HuH-7 (cell line): Measurements from ENCODE around the gene TOGARAM2.
"Not testable (repeated sequence)": the region's sequence is repeated elsewhere in the genome, so short reads cannot be mapped to it uniquely, and the experiment has no call there.

Experiments
- DNase-seq: peaks from one replicate; pipeline ENCODE4 v3.0.0; 2011; ENCODE audit warnings: low spot score

Gene TOGARAM2

DNA sequence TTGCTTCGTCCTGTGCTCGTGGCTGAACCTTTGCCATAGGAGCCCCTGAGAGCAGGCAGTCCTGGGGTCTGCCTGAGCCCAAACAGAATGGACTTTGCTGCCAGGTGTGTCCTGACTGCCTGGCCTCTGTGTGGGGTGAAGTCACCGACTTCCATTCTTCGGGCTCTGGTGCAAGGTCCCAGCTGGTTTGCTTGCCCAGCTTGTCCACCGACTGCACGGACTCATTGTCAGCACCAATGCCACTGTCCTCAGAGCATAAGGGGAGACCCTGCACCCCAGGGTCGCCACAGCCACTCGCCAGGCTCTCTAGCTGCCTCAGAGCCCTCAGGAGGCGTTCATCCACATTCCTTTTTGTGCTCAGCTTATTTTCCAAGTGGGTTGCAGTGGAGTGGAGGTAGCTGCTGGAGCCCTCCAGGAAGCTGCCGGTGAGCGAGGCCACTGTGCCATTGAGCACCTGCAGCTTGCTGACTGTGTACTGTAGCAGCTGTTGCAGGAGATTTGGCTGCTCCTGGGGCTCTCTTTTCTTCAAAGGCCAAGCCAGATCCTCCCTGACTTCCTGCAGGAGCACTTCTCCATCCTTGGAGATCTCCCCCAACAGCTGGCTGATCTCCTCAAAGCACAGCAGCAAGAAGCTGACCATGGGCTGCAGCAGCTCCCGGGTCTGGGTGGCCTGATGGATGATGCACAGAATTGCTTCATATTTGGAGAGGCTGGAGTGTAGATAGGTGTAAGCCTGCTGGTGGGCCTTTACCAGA, 92.0 kb downstream of the TOGARAM2 start:
- DNase-seq, result no peak

DNA sequence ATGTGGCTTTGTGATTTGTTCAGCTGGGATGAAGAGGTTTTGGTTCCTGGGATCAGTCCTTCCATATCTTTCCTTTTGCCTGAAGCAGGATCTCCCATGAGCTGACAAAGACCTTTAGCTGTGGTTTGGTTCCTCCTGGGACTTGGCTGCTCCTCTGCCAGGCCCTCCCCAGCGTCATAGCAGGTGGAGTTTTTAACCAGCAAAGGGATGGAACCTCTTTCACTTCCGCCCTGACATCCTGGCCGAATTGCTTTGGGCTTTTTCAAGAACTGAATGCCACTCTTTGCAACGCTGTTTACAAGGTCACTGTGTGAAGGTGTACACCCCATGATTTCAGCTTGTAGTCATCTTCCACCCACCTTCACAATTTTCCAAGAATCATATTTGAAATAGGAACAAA, 92.8 kb downstream of the TOGARAM2 start:
- no peak for DNase-seq

GRCh38 chr2:29074411-29074810, 93.3 kb downstream of the TOGARAM2 start, which contains the start of gene PCARE:
PCARE (minus strand) TSS chr2:29074523; CDS start chr2:29074261, 262 bp downstream.
- no peak for DNase-seq

GRCh38 chr2:29075894-29076705, 95.0 kb downstream of the TOGARAM2 start:
- no peak for DNase-seq

DNA sequence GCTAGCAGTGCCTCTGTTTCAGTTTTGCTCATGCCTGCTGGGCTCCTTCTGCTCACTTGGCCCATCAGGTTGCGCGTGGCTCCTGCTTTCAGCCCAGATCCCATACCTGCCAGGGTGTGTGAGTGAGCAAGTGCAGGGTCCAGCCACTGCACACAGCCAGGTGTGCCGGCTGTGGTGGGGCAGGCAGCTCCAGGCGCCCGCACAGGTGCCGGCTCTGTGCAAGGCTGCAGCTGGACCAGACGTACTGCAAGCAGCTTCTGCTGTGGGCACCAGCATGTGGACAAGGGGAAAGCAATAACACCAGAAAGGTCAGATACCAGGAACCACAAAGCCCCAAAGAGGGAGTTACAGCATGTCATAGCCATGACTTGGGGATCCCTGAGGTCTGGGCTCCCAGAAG, 98.8 kb downstream of the TOGARAM2 start:
- no peak for DNase-seq

DNA sequence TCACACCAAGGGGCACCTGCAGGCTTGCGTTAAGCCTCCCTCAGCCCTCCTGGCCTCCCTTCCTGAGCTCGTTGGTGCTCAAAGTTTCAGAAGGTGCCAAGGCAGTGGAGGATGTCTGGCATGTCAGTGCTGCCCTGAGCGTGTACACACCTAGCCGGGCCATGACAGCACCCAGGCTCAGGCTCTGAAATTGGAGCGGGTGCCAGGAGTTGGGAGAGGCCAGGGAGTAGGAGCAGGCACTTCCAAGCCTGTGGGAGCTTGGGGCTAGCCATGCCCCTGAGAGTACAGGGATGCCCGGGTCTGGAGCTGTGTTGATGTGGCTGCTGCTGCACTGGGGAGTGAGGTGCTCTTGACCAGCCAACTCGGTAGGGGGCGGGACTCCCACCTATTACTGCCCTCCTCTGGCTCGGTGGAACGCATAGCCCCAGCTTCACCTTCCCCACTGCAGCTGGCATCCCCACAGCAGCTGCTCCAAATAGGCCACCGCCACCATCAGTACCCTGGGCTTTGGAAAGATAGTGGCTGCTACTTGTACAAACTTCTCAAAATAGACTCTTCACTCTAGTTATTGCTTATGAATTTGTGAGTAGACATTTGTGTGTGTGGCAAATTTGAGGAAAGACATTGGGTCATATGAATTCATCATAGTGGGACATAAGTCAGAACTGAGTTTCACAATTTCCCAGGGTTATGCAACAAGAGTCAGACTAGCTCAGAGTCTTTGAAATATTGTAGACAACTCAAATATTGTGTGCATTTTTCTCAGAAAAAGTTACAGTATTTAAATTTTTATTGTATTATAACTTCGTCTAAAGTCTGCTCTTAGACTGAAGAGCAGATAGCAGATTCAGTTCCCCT, 100.0 kb downstream of the TOGARAM2 start:
- no peak for DNase-seq

GRCh38 chr2:29082804-29083495, 101.9 kb downstream of the TOGARAM2 start:
- DNase-seq, result no peak

DNA sequence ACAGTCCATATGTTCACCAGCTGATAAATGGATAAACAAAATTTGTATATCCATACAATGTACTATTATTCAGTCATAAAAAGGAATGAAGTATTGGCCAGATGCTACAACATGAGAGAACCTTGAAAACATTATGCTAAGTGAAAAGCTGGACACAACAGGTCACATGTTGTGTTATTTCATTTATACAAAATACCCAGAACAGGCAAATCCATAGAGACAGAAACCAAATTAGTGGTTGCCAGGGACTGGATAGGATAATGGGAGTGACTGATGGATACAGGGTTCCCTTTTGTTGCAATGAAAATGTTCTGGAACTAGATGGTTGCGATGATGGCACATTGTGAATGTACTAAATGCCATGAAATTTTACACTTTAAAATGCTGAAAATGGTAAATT, 103.5 kb downstream of the TOGARAM2 start:
- no peak for DNase-seq

DNA sequence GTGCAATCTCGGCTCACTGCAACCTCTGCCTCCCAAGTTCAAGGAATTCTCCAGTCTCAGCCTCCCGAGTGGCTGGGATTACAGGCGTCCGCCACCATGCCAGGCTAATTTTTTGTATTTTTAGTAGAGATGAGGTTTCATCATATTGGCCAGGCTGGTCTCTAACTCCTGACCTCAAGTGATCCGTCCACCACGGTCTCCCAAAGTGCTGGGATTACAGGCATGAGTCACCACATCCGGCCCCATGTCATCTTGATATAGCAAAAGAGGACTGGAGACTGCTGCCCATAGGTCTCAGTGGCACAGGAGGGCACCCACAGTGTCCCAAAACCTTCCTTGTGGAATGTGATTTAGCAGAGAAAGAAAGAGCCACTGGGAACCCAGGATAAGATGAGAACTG, 109.2 kb downstream of the TOGARAM2 start:
- DNase-seq, result not testable (repeated sequence)

DNA sequence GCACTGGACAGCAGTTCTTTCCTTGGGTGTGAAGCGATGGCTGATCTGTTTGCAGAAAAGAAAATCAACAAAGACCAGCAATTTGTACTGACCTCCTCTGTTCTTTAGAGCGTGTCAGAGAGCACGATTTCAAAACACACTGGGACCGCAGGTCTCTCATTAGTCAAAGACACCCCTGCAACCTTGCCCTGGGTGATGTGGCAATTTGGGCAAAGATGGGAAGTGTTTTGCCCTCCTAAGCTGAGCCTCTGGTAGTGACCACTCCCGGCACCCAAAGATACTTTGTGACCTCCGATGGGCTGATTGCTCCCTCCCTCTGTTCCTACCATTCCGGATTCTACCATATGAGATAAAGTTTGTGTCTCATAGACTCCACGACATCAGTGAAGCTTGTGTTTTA, 115.9 kb downstream of the TOGARAM2 start:
- DNase-seq, result no peak

DNA sequence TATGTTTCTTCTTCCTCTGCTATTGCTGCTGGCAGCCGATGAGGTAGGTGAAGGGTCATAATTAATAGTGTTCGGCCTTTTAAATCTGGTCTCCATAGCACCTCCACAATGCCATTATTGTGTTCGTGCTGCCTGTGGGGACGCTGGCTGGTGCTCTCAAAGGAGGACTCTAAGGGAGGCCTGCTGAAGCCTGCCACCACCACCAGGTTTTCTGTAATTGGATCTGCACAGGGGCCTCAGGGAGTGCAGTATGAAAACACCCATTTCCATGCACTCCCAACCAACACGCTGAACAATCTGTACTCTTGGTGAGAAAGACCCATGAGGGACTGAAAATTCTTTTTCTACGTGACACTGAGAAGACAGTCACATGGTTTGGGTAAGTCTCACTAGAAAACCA, 116.5 kb downstream of the TOGARAM2 start:
- no peak for DNase-seq

DNA sequence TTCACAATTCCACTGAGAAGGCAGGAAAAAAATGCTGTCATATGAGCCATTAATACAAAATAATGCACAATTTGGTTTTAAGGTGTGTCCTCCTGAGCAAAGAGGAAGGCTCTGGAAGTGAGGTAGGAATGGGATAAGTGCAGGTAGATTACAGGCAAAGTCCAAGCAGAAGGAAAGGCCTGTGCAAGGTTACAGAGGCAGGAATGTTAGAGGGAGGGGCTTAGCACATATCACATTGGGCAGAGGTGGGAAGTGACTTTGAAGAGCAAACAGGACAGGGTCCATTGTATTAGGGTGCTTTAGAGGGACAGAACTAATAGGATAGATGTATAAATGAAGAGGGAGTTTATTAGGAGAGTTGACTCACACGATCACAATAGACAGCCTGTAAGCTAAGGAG, 119.5 kb downstream of the TOGARAM2 start:
- DNase-seq, result no peak
